ENCODE results near the gene GNPDA1. TPM values are rescaled to one million over a fixed set of nuclear protein-coding genes. Genes with fewer than 3 reads are reported as not detected.
"Not testable (repeated sequence)": the region's sequence is repeated elsewhere in the genome, so short reads cannot be mapped to it uniquely, and the experiment has no call there.

GNPDA1 gene
- total RNA-seq, 1 experiment from 2014 or later, result 54.0 TPM

DNA sequence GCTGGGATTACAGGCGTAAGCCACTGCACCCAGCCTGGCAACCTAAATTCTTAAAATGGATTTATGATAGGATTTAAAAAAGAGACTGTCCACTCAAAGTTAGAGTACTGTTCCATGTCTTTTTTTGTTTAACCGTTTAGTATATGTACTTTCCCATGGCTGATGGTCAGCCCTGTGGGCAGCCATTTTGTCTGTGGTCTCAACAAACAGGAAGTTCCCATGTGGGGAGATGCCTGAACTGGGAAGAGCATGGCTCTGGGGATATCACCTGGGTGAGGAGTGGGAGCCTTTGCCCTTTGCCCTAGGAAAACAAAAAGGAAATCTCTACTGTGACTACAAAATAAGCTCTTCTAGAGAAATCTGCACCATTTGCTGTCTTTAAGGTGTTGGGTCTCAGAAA, 27.5 kb upstream of the GNPDA1 start:
- no TSS peak for BruUV-seq (replicated peaks)
- Mint-ChIP-seq H3K36me3 (ENCODE audit: insufficient read depth, unreplicated experiment) (no peaks in the 10 kb centered on the region), H3K27ac (ENCODE audit: unreplicated experiment) (no peak overlapping the region), H3K9me3 (ENCODE audit: low read depth, unreplicated experiment) (no peaks in the 10 kb centered on the region), H3K4me1 (ENCODE audit: low read depth, unreplicated experiment) (no peaks in the 10 kb centered on the region), H3K4me3 (ENCODE audit: low read depth, unreplicated experiment) (no peak overlapping the region), H3K27me3 (ENCODE audit: unreplicated experiment) (no peaks in the 10 kb centered on the region)
- no peak for DNase-seq
- TF ChIP-seq, protein P1, sequence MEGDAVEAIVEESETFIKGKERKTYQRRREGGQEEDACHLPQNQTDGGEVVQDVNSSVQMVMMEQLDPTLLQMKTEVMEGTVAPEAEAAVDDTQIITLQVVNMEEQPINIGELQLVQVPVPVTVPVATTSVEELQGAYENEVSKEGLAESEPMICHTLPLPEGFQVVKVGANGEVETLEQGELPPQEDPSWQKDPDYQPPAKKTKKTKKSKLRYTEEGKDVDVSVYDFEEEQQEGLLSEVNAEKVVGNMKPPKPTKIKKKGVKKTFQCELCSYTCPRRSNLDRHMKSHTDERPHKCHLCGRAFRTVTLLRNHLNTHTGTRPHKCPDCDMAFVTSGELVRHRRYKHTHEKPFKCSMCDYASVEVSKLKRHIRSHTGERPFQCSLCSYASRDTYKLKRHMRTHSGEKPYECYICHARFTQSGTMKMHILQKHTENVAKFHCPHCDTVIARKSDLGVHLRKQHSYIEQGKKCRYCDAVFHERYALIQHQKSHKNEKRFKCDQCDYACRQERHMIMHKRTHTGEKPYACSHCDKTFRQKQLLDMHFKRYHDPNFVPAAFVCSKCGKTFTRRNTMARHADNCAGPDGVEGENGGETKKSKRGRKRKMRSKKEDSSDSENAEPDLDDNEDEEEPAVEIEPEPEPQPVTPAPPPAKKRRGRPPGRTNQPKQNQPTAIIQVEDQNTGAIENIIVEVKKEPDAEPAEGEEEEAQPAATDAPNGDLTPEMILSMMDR (IDR thresholded peaks at IDR 0.05; ENCODE audit: unreplicated experiment), result no peak
- intact Hi-C loops (cut with micrococcal nuclease; ENCODE audit: unreplicated experiment), result no loop called here
- CTCF ChIA-PET, result interaction anchor here (1.0 kb wide), 1 partner anchor 11 kb away, joined by 3 read pairs; no protein-coding TSS in a partner anchor

DNA sequence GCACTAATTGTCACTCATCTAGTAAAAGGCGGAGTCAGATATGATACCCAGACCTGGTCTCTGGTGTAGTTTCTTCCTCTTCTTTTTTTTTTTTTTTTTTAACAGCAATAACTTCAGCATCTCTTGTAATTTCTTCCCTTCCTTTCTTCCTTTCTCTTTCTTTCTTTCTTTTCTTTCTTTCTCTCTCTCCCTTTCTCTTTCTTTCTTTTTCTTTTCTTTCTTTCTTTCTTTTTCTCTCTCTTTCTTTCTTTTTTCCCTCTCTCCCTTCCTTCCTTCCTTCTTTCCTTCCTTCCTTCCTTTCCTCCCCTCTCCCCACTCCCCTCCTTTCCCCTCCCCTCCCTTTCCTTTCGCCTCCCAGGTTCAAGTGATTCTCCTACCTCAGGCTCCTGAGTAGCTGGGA, 25.9 kb upstream of the GNPDA1 start:
- Mint-ChIP-seq H3K36me3 (ENCODE audit: insufficient read depth, unreplicated experiment) (no peaks in the 10 kb centered on the region), H3K4me1 (ENCODE audit: low read depth, unreplicated experiment) (no peaks in the 10 kb centered on the region), H3K4me3 (ENCODE audit: low read depth, unreplicated experiment) (no peak overlapping the region), H3K27ac (ENCODE audit: unreplicated experiment) (no peak overlapping the region), H3K27me3 (ENCODE audit: unreplicated experiment) (no peaks in the 10 kb centered on the region), H3K9me3 (ENCODE audit: low read depth, unreplicated experiment) (no peaks in the 10 kb centered on the region)
- CTCF ChIA-PET, result no interaction called here
- intact Hi-C loops (cut with micrococcal nuclease; ENCODE audit: unreplicated experiment), result no loop called here
- no TSS peak for BruUV-seq (replicated peaks)
- TF ChIP-seq, protein P1 (IDR thresholded peaks at IDR 0.05; ENCODE audit: unreplicated experiment), result no peak
- DNase-seq, result no peak

DNA sequence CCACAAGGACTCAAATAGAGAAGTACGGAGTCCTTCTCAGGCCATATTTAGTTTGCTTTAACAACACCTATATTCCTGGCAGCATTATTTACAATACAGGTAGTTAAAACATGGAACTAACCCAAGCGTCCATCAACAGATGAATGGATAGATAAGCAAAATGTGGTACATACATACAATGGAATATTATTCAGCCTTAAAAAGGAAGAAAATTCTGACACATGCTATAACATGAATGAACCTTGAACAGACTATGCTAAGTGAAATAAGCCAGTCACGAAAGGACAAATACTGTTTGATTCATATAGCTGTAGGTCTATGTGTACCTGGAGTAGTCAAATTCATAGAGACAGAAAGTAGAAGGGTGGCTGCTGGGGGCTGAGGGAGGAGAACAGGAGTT, 24.8 kb upstream of the GNPDA1 start:
- H3K27ac Mint-ChIP-seq (ENCODE audit: unreplicated experiment); intact Hi-C loops (cut with micrococcal nuclease; ENCODE audit: unreplicated experiment); H3K9me3 Mint-ChIP-seq (ENCODE audit: low read depth, unreplicated experiment); H3K27me3 Mint-ChIP-seq (ENCODE audit: unreplicated experiment); BruUV-seq (replicated peaks); H3K36me3 Mint-ChIP-seq (ENCODE audit: insufficient read depth, unreplicated experiment); DNase-seq; H3K4me3 Mint-ChIP-seq (ENCODE audit: low read depth, unreplicated experiment); H3K4me1 Mint-ChIP-seq (ENCODE audit: low read depth, unreplicated experiment): not testable (repeated sequence)
- CTCF ChIA-PET, result interaction anchor here (0.7 kb wide), 1 partner anchor 17 kb away, joined by 5 read pairs; no protein-coding TSS in a partner anchor

DNA sequence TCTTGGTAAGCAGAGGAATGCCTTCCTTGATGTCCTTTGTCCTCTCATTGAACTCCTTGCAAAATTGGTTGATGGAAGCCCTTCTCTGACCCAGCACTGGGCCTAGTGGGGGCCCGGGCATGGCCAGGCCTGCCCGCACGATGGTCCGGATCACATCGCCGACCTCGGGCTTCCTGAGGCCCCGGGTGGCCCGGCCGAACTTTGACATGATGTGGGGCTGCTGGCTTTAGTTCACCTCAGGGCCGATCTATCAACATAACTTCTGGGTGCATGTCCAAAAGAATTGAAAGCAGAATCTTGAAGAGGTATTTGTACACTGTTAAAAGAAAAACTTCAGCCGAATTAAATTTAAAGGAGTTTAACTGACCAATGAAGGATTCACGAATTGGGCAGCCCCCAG, 24.1 kb upstream of the GNPDA1 start:
- CTCF ChIA-PET, result no interaction called here
- H3K4me3 Mint-ChIP-seq (ENCODE audit: low read depth, unreplicated experiment), result no peak overlapping the region
- no peaks in the 10 kb centered on the region for H3K27me3 Mint-ChIP-seq (ENCODE audit: unreplicated experiment)
- no peaks in the 10 kb centered on the region for H3K36me3 Mint-ChIP-seq (ENCODE audit: insufficient read depth, unreplicated experiment)
- H3K27ac Mint-ChIP-seq (ENCODE audit: unreplicated experiment), result no peak overlapping the region
- BruUV-seq (replicated peaks), result no TSS peak
- H3K4me1 Mint-ChIP-seq (ENCODE audit: low read depth, unreplicated experiment), result no peaks in the 10 kb centered on the region
- TF ChIP-seq, protein P1 (IDR thresholded peaks at IDR 0.05; ENCODE audit: unreplicated experiment), result no peak
- no peaks in the 10 kb centered on the region for H3K9me3 Mint-ChIP-seq (ENCODE audit: low read depth, unreplicated experiment)
- intact Hi-C loops (cut with micrococcal nuclease; ENCODE audit: unreplicated experiment), result no loop called here
- DNase-seq, result no peak

DNA sequence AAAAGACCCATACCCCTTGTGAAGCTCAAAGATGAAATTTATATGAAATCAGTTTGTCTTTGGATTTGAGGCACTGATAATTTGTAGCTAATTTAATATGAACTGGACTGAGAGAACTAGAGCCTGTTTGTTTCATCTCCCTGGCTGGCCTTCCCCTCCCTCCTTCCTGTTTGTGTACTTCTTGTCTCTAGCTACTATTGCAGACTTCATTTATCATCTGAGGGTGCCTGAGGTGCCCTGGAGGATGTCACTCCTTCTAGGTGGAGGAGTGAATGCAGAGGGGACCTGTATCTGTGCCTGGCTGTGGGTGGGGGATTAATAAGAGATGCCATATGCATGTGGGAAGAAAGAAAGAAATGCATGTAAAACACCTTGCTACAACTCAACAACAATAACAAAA, 22.2 kb upstream of the GNPDA1 start:
- CTCF ChIA-PET, result no interaction called here
- no peaks in the 10 kb centered on the region for H3K4me1 Mint-ChIP-seq (ENCODE audit: low read depth, unreplicated experiment)
- no peaks in the 10 kb centered on the region for H3K36me3 Mint-ChIP-seq (ENCODE audit: insufficient read depth, unreplicated experiment)
- H3K27me3 Mint-ChIP-seq (ENCODE audit: unreplicated experiment), result peaks cover 8% of the 10 kb centered on the region
- DNase-seq, result no peak
- intact Hi-C loops (cut with micrococcal nuclease; ENCODE audit: unreplicated experiment), result no loop called here
- H3K4me3 Mint-ChIP-seq (ENCODE audit: low read depth, unreplicated experiment), result no peak overlapping the region
- TF ChIP-seq, protein P1 (IDR thresholded peaks at IDR 0.05; ENCODE audit: unreplicated experiment), result no peak
- no peaks in the 10 kb centered on the region for H3K9me3 Mint-ChIP-seq (ENCODE audit: low read depth, unreplicated experiment)
- no peak overlapping the region for H3K27ac Mint-ChIP-seq (ENCODE audit: unreplicated experiment)
- BruUV-seq (replicated peaks), result no TSS peak

DNA sequence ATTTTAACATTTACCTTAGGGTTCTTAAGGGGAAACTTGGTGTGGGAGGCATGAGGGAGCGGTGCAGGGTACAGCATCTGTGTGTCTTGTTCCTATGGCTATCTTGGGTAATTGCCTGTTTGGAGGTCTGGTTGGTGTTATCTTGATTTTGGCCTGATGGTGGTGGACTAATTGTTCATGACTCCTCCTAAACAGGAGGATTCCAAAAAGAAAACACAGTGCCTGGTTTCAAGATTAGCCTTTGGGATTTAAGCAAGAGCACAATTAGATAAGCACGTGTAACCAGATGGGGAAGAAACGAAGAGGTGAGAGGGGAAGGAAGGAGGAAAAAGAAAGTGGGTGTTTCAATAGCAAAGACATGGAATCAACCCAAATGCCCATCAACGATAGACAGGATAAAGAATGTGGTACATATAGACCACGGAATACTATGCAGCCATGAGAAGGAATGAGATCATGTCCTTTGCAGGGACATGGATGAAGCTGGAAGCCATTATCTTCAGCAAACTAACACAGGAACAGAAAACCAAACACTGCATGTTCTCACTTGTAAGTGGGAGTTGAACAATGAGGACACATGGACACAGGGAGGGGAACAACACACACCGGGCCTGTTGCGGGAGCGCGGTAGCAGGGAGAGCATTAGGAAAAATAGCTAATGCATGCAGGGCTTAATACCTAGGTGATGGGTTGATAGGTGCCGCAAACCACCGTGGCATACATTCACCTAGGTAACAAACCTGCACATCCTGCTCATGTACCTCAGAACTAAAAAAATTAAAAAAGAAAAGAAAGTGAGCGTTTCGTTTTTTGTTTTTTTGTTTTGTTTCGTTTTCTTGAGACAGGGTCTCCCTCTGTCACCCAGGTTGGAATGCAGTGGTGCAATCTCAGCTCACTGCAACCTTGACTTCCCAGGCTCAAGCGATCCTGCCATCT, 21.1 kb upstream of the GNPDA1 start:
- H3K4me3 Mint-ChIP-seq (ENCODE audit: low read depth, unreplicated experiment); H3K36me3 Mint-ChIP-seq (ENCODE audit: insufficient read depth, unreplicated experiment); H3K27me3 Mint-ChIP-seq (ENCODE audit: unreplicated experiment); BruUV-seq (replicated peaks); H3K9me3 Mint-ChIP-seq (ENCODE audit: low read depth, unreplicated experiment); DNase-seq; H3K4me1 Mint-ChIP-seq (ENCODE audit: low read depth, unreplicated experiment); H3K27ac Mint-ChIP-seq (ENCODE audit: unreplicated experiment); intact Hi-C loops (cut with micrococcal nuclease; ENCODE audit: unreplicated experiment): not testable (repeated sequence)
- CTCF ChIA-PET, result interaction anchor here (0.6 kb wide), 1 partner anchor 524 kb away, joined by 3 read pairs; no protein-coding TSS in a partner anchor
